ENCODE data around the gene PLCB2.

GRCh38 chr15:40264321-40265153 is 43.2 kb downstream of the PLCB2 start:
- TF ChIP-seq CTCF (conservative IDR thresholded peaks at IDR 0.05; ENCODE audit: low read depth in 2 of 2) (no peak), POLR2AphosphoS5 (IDR thresholded peaks at IDR 0.05; ENCODE audit: low read depth) (no peak), EZH2 (IDR thresholded peaks at IDR 0.05; ENCODE audit: low read depth, unreplicated experiment) (no peak), NANOG (IDR thresholded peaks at IDR 0.05; ENCODE audit: borderline replicate concordance) (no peak), ZNF331 (CRISPR knock-in tag; IDR thresholded peaks at IDR 0.05; ENCODE audit: low read depth) (no peak), CREB1 (CRISPR knock-in tag; IDR thresholded peaks at IDR 0.05; ENCODE audit: low read depth) (no peak), STAT1 (IDR thresholded peaks at IDR 0.05; ENCODE audit: unreplicated experiment) (no peak), EZH2phosphoT487 (IDR thresholded peaks at IDR 0.05; ENCODE audit: unreplicated experiment) (no peak), JUNB (IDR thresholded peaks at IDR 0.05; ENCODE audit: unreplicated experiment) (no peak)
- TF ChIP-seq, protein P1, sequence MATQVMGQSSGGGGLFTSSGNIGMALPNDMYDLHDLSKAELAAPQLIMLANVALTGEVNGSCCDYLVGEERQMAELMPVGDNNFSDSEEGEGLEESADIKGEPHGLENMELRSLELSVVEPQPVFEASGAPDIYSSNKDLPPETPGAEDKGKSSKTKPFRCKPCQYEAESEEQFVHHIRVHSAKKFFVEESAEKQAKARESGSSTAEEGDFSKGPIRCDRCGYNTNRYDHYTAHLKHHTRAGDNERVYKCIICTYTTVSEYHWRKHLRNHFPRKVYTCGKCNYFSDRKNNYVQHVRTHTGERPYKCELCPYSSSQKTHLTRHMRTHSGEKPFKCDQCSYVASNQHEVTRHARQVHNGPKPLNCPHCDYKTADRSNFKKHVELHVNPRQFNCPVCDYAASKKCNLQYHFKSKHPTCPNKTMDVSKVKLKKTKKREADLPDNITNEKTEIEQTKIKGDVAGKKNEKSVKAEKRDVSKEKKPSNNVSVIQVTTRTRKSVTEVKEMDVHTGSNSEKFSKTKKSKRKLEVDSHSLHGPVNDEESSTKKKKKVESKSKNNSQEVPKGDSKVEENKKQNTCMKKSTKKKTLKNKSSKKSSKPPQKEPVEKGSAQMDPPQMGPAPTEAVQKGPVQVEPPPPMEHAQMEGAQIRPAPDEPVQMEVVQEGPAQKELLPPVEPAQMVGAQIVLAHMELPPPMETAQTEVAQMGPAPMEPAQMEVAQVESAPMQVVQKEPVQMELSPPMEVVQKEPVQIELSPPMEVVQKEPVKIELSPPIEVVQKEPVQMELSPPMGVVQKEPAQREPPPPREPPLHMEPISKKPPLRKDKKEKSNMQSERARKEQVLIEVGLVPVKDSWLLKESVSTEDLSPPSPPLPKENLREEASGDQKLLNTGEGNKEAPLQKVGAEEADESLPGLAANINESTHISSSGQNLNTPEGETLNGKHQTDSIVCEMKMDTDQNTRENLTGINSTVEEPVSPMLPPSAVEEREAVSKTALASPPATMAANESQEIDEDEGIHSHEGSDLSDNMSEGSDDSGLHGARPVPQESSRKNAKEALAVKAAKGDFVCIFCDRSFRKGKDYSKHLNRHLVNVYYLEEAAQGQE (IDR thresholded peaks at IDR 0.05; ENCODE audit: unreplicated experiment): no peak
- TF ChIP-seq, protein P2, sequence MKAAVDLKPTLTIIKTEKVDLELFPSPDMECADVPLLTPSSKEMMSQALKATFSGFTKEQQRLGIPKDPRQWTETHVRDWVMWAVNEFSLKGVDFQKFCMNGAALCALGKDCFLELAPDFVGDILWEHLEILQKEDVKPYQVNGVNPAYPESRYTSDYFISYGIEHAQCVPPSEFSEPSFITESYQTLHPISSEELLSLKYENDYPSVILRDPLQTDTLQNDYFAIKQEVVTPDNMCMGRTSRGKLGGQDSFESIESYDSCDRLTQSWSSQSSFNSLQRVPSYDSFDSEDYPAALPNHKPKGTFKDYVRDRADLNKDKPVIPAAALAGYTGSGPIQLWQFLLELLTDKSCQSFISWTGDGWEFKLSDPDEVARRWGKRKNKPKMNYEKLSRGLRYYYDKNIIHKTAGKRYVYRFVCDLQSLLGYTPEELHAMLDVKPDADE (IDR thresholded peaks at IDR 0.05): no peak

Measured in GM23338 (cell line).